DMS114 treated with DMSO at 0.1 percent for 48 hours (cell line): ENCODE measurements around the gene FBXL16.
A peak's percentile ranks its signal among the peaks of the same experiment; 100 is the strongest.
"Not testable (repeated sequence)": the region's sequence is repeated elsewhere in the genome, so short reads cannot be mapped to it uniquely, and the experiment has no call there.

Experiments used
- DNase-seq: peaks from one replicate; lab custom pipeline; 2025; ENCODE audit not compliant: unreplicated experiment; lab: John Stamatoyannopoulos, UW

The FBXL16 gene

GRCh38 chr16:692356-693108 is 13.1 kb downstream of the FBXL16 start:
- no peak for DNase-seq

- DNase-seq = not testable (repeated sequence)
These were observed 14.4 kb downstream of the FBXL16 start for GRCh38 chr16:691242-691641.

GRCh38 chr16:689175-689897 is 16.3 kb downstream of the FBXL16 start:
- DNase-seq = no peak

- DNase-seq = no peak
These were observed 18.1 kb downstream of the FBXL16 start for GRCh38 chr16:687499-687898.

- no peak for DNase-seq
These were observed 18.9 kb downstream of the FBXL16 start for GRCh38 chr16:686459-687260.

- DNase-seq = no peak
These were observed 19.6 kb downstream of the FBXL16 start for GRCh38 chr16:685967-686366.

GRCh38 chr16:684961-685696 is 20.5 kb downstream of the FBXL16 start:
- no peak for DNase-seq

GRCh38 chr16:684071-684794 is 21.4 kb downstream of the FBXL16 start, which contains the start of gene JMJD8:
TSS of gene JMJD8 (minus strand) at chr16:684334. CDS start at chr16:684319, 15 bp downstream.
- DNase-seq = no peak

- DNase-seq = no peak
These were observed 22.1 kb downstream of the FBXL16 start for GRCh38 chr16:683396-684070.

- DNase-seq = no peak
These were observed 22.9 kb downstream of the FBXL16 start for GRCh38 chr16:682493-683395.

- DNase-seq = no peak
These were observed 23.7 kb downstream of the FBXL16 start for GRCh38 chr16:681746-682427.

GRCh38 chr16:680967-681745 is 24.4 kb downstream of the FBXL16 start:
- DNase-seq = no peak

GRCh38 chr16:680625-680945 is 25.0 kb downstream of the FBXL16 start:
- no peak for DNase-seq

GRCh38 chr16:679814-680624 is 25.6 kb downstream of the FBXL16 start, which contains the start of gene STUB1:
TSS of gene STUB1 (plus strand) at chr16:680410. CDS start at chr16:680526, 116 bp downstream.
- peak; percentile 70 for DNase-seq

GRCh38 chr16:678858-679813 is 26.5 kb downstream of the FBXL16 start:
- DNase-seq = peak; percentile 23
